ENCODE measurements around the gene LAX1.

GRCh38 chr1:203797948-203798655 is 33.1 kb downstream of the LAX1 start:
- TF ChIP-seq EP300 (conservative IDR thresholded peaks at IDR 0.05; ENCODE audit: poor library complexity, severe bottlenecking) (no peak), CTCF (IDR thresholded peaks at IDR 0.05; ENCODE audit: poor library complexity, severe bottlenecking) (no peak), EZH2 (IDR thresholded peaks at IDR 0.05; ENCODE audit: borderline replicate concordance, insufficient read depth, low read length, poor library complexity, severe bottlenecking) (no peak), REST (IDR thresholded peaks at IDR 0.05; ENCODE audit: borderline replicate concordance) (no peak), SMC3 (conservative IDR thresholded peaks at IDR 0.05; ENCODE audit: poor library complexity) (no peak)

All from neural cell (in vitro differentiated cells).